Measurements from ENCODE around the gene CDYL2.
"Not testable (repeated sequence)": the region's sequence is repeated elsewhere in the genome, so short reads cannot be mapped to it uniquely, and the experiment has no call there.

The CDYL2 gene

DNA sequence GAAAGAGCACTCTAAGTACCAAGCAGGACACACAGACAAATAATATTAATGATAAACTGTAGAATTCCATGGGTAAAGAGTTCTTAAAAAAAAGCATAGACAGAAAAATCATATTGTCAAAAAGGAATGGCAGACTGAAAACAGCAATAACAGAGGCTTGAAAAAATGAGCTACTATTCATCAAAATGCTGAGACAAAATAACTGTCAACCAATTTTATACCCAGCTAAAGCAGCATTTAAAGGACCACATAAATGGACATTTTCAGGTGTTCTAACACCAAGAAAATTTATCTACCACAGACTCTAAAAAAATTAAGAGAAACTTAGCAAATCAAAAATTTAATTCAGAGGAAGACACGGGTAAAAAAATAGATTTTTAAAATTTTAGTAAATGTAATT, 144.5 kb downstream of the CDYL2 start:
- Mint-ChIP-seq H3K4me3 (no peak overlapping the region), H3K27ac (no peak overlapping the region), H3K4me1 (peaks cover 17% of the 10 kb centered on the region), H3K36me3 (peaks cover 5% of the 10 kb centered on the region), H3K9me3 (peaks cover 6% of the 10 kb centered on the region), H3K27me3 (no peaks in the 10 kb centered on the region)
- ATAC-seq (ENCODE audit: low read depth) (no peak), DNase-seq (ENCODE audit: low spot score in 2 of 2) (no peak)

DNA sequence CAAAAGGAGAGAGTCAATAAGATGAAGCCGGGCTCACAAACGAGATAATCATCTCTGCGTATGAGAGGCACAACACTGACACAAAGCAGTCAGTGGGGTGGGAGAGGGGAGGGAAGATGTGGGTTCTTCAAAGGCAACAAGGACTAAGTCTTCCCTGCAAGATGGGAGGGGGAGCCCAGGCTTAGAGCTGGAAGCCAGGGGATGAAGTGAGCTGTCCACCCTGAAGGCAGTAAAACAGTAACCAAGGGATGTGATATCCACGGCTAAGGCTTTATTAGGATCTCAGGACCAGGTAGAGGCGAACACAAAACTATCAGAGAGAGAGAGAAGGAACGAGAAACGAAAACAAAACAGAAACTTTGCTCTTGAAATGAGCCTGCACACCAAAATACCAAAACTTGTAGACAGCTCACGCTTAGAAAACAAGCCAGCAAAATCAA, 147.7 kb downstream of the CDYL2 start:
- H3K27me3 Mint-ChIP-seq = no peaks in the 10 kb centered on the region
- H3K4me1 Mint-ChIP-seq = peaks cover 17% of the 10 kb centered on the region
- DNase-seq (ENCODE audit: low spot score in 2 of 2) (no peak), ATAC-seq (ENCODE audit: low read depth) (peak; percentile 70)
- peak overlapping the region; percentile 87 for H3K4me3 Mint-ChIP-seq
- H3K27ac Mint-ChIP-seq = peak overlapping the region; percentile 88
- peaks cover 6% of the 10 kb centered on the region for H3K9me3 Mint-ChIP-seq
- peaks cover 2% of the 10 kb centered on the region for H3K36me3 Mint-ChIP-seq

DNA sequence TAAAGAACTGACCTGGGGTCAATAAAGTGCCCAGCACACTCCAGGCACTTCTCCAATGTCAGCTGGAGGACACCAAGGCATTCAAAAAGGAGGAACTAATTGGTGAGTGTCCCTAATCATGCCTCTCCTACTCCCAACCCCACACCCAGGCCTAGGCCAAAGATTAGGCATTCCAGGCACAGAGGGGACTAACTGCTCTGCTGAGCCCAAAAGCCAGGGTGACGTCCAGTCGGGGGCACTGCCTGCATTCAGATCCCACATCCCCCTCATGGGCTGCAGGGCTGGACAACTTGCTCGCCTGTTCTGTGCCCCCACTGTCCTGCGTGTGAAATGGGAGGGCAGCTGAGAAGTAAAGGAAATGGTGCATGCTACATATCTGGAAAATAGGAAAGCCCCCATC, 148.2 kb downstream of the CDYL2 start:
- H3K27me3 Mint-ChIP-seq = no peaks in the 10 kb centered on the region
- H3K9me3 Mint-ChIP-seq = peaks cover 6% of the 10 kb centered on the region
- peak overlapping the region; percentile 88 for H3K27ac Mint-ChIP-seq
- no peak for DNase-seq (ENCODE audit: low spot score in 2 of 2)
- H3K36me3 Mint-ChIP-seq = peaks cover 2% of the 10 kb centered on the region
- peaks cover 17% of the 10 kb centered on the region for H3K4me1 Mint-ChIP-seq
- peak overlapping the region; percentile 87 for H3K4me3 Mint-ChIP-seq
- no peak for ATAC-seq (ENCODE audit: low read depth)

DNA sequence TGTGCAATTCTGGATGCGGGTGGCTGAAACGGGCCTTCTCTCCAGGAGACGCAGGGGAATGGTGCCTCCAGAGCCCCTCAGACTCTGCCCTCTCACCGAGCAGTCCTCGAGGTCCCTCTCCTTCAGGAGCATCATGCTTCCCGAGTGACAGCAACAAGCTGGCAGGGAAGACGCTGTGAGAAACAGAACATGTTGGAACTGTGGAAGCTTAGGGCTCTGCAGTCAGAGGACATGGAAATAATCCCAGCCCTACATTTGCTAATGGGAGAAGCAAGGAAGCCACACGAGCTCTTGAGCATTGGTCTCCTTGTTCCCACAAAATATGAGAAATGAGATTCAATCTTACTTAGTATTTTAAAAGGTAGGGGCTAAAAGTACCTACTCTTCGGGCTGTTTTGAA, 148.6 kb downstream of the CDYL2 start:
- no peak for ATAC-seq (ENCODE audit: low read depth)
- DNase-seq (ENCODE audit: low spot score in 2 of 2) = no peak
- no peak overlapping the region for H3K27ac Mint-ChIP-seq
- H3K9me3 Mint-ChIP-seq = peaks cover 6% of the 10 kb centered on the region
- no peak overlapping the region for H3K4me3 Mint-ChIP-seq
- no peaks in the 10 kb centered on the region for H3K27me3 Mint-ChIP-seq
- H3K36me3 Mint-ChIP-seq = peaks cover 2% of the 10 kb centered on the region
- H3K4me1 Mint-ChIP-seq = peaks cover 17% of the 10 kb centered on the region

DNA sequence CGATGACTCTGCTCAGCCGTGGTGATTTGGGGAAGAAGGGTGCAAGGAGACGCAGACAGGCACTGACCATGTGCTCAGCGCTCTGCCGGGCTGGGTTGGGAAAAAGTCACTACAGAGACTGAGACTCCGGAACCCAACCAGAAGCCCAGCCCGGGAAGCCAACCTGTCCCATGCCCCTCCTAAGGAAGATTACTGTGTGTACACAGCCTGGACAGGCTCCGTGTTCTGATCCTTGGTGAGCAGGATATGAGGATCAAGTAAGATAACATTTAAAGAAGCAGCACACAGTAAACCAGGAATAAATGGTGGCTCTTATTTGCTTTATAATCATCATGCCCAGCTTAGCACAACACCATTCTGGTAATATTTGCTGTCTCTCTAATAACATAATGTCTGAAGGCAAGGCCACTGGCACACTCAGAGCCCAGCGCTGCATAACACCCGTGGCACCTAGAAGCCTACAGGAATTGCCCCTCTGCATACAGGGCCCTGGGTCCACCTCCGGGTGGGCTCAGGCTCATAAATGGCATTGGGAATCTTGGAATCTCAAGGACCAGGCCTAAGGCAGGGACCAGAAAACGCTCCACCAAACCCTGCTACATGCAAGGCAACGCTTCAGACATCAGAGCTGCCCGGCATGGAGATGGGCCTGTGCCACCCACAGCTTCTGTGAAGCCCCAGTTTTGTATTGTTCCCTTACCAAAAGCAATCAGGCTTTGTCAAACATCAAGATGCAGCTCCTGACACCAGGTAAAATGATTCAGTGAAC, 150.1 kb downstream of the CDYL2 start:
- peaks cover 27% of the 10 kb centered on the region for H3K4me1 Mint-ChIP-seq
- H3K27ac Mint-ChIP-seq = no peak overlapping the region
- H3K4me3 Mint-ChIP-seq = no peak overlapping the region
- H3K36me3 Mint-ChIP-seq = peaks cover 2% of the 10 kb centered on the region
- no peaks in the 10 kb centered on the region for H3K27me3 Mint-ChIP-seq
- H3K9me3 Mint-ChIP-seq = peaks cover 8% of the 10 kb centered on the region
- no peak for ATAC-seq (ENCODE audit: low read depth)
- no peak for DNase-seq (ENCODE audit: low spot score in 2 of 2)

DNA sequence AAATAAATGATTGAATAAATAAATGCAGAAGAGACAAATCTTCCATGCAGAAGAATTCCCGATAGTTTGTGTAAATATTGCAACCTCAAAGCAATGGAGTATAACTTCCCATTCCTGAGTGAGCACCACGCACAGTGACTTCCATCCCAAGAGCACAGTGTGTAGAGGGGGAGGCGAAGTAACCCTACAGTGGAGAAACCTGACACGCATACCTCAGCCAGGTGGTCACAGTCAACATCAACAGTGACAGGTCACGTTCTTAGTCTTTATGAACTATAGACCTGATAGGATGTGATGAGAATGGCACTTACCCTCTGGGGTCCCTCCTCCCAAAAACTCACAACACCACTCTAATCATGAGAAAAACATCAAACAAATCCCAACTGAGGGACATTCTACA, 152.0 kb downstream of the CDYL2 start:
- Mint-ChIP-seq H3K27me3 (no peaks in the 10 kb centered on the region), H3K4me3 (no peak overlapping the region), H3K27ac (no peak overlapping the region), H3K9me3 (peaks cover 7% of the 10 kb centered on the region), H3K4me1 (peaks cover 27% of the 10 kb centered on the region), H3K36me3 (no peaks in the 10 kb centered on the region)
- DNase-seq (ENCODE audit: low spot score in 2 of 2) = no peak
- ATAC-seq (ENCODE audit: low read depth) = no peak

DNA sequence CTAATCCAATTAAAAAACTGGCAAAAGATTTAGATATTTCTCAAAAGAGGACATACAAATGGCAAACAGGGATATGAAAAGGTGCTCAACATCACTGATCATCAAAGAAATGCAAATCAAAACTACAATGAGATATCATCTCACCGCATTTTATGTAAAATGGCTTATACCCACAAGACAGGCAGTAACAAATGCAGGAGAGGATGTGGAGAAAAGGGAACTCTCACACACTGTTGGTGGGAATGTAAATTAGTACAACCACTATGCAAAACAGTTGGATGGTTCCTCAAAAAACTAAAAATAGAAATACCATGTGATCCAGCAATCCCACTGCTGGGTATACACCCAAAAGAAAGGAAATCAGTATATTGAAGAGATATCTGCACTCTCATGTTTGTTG, 154.1 kb downstream of the CDYL2 start:
- peaks cover 15% of the 10 kb centered on the region for H3K4me1 Mint-ChIP-seq
- H3K4me3 Mint-ChIP-seq; DNase-seq (ENCODE audit: low spot score in 2 of 2); H3K9me3 Mint-ChIP-seq; H3K27ac Mint-ChIP-seq; H3K27me3 Mint-ChIP-seq; H3K36me3 Mint-ChIP-seq: not testable (repeated sequence)
- ATAC-seq (ENCODE audit: low read depth) = peak; percentile 91

DNA sequence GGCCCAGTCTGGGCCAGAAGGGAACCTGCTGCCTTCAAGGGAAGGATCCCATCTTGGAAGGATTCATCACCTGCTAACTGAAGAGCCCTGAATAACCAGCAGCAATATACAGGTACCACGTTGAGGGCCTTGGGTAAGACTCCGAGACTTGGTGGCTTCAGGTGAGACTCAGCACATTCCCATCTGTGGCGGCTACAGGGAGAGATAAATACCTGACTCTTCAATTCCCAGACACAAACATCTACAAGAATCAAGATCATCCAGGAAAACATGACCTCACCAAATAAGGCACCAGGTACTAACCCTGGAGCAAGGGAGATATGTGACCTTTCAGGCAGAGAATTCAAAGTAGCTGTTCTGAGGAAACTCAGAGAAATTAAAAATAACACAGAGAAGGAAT, 164.1 kb downstream of the CDYL2 start:
- Mint-ChIP-seq H3K9me3 (peaks cover 7% of the 10 kb centered on the region), H3K4me3 (no peak overlapping the region), H3K27ac (no peak overlapping the region), H3K36me3 (peaks cover 7% of the 10 kb centered on the region), H3K27me3 (no peaks in the 10 kb centered on the region), H3K4me1 (peaks cover 2% of the 10 kb centered on the region)
- DNase-seq (ENCODE audit: low spot score in 2 of 2) = no peak
- ATAC-seq (ENCODE audit: low read depth) = no peak

DNA sequence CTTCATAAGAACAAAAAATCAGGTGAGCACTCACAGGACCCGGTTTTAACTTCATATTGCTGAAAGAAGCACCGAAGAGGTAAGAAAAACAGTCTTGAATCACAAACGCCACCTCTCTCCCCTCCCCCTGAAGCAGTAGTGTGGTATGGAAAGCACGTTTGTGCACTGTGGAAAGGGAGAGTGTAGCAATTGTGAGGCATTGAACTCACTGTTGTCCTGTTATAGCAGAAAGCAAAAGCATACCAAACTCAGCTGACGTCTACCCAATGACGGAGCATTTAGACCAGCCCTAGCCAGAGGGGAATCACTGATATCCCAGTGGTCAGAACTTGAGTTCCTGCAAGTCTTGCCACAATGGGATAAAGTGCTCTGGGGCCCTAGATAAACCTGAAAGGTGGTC, 164.8 kb downstream of the CDYL2 start:
- Mint-ChIP-seq H3K36me3 (peaks cover 9% of the 10 kb centered on the region), H3K27ac (no peak overlapping the region), H3K4me3 (no peak overlapping the region), H3K4me1 (peaks cover 2% of the 10 kb centered on the region), H3K27me3 (no peaks in the 10 kb centered on the region), H3K9me3 (peaks cover 8% of the 10 kb centered on the region)
- no peak for ATAC-seq (ENCODE audit: low read depth)
- DNase-seq (ENCODE audit: low spot score in 2 of 2) = no peak

DNA sequence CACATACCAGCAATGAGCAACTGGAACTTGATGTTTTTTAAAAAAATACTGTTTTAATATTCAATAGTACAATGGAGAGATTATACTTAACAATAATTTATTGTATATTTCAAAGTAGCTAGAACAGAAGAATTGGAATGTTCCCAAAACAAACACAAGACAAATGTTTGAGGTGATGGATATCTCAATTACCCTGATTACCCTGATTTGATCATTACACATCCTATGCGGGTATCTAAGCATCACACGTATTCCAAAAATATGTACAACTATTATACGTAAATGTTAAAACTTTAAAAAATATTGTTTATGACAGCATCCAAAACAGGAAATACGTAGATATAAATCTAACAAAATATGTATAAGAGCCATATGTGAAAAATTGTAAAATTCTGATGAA, 166.8 kb downstream of the CDYL2 start:
- H3K9me3 Mint-ChIP-seq = peaks cover 8% of the 10 kb centered on the region
- H3K4me1 Mint-ChIP-seq = peaks cover 2% of the 10 kb centered on the region
- ATAC-seq (ENCODE audit: low read depth) (no peak), DNase-seq (ENCODE audit: low spot score in 2 of 2) (no peak)
- H3K4me3 Mint-ChIP-seq = no peak overlapping the region
- H3K27ac Mint-ChIP-seq = no peak overlapping the region
- H3K27me3 Mint-ChIP-seq = no peaks in the 10 kb centered on the region
- H3K36me3 Mint-ChIP-seq = peaks cover 11% of the 10 kb centered on the region

DNA sequence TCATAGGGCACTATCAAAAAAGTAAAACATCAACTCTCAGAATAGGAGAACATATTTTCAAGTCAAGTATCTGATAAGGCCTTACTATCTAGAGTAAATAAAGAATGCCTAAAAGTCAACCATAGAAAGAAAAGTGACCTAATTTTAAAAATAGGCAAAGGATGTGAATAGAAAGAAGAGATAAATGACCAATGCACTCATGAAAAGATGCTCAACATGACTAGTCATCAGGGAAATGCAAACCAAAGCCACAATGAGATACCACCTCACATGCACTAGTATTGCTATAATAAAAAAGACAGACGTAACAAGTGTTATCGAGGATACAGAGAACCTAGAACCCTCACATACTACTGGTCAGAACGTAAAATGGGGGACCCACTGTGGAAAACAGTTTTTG, 172.8 kb downstream of the CDYL2 start:
- no peak for ATAC-seq (ENCODE audit: low read depth)
- no peak overlapping the region for H3K27ac Mint-ChIP-seq
- no peak overlapping the region for H3K4me3 Mint-ChIP-seq
- DNase-seq (ENCODE audit: low spot score in 2 of 2) = no peak
- peaks cover 13% of the 10 kb centered on the region for H3K9me3 Mint-ChIP-seq
- peaks cover 26% of the 10 kb centered on the region for H3K36me3 Mint-ChIP-seq
- no peaks in the 10 kb centered on the region for H3K4me1 Mint-ChIP-seq
- no peaks in the 10 kb centered on the region for H3K27me3 Mint-ChIP-seq

DNA sequence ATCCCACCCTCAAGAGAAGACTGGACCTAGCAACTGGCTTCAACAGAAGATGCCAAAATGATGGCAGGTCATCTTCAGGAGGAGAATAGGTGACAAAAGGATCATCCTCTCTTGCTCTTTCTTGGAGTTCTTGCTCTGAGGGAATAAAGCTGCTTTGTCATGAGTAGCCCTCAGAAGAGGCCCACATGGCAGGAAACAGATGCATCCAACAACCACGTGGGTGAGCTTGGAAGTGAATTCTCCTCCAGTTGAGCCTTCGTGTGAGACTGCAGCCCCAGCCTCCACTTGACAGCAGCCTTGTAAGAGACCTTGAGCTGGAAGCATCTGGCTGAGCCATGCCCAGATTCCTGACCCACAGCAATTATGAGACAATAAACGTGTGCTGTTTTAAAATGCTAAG, 176.1 kb downstream of the CDYL2 start:
- peaks cover 25% of the 10 kb centered on the region for H3K36me3 Mint-ChIP-seq
- peaks cover 9% of the 10 kb centered on the region for H3K9me3 Mint-ChIP-seq

DNA sequence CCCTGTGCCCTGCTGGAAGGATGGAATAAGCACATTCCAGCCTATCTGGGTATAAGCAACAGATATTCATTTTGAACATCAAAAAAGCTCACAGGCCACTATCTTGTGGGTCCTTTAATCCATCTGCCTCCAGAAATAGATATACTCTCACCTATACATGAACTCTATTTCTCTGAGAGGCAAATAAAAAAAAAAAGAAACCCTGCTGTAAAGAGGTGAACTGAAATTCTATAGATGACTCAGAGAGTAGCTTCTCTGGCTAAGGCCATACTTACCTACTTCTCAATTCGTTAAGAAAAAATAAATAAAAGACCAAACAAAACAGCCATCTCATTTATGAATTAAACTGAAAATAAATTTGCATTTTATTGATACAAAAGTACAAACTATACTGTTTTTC, 177.3 kb downstream of the CDYL2 start:
- ATAC-seq (ENCODE audit: low read depth) = no peak
- no peaks in the 10 kb centered on the region for H3K4me1 Mint-ChIP-seq
- no peak overlapping the region for H3K27ac Mint-ChIP-seq
- peaks cover 9% of the 10 kb centered on the region for H3K9me3 Mint-ChIP-seq
- no peak overlapping the region for H3K4me3 Mint-ChIP-seq
- H3K27me3 Mint-ChIP-seq = no peaks in the 10 kb centered on the region
- peaks cover 22% of the 10 kb centered on the region for H3K36me3 Mint-ChIP-seq
- DNase-seq (ENCODE audit: low spot score in 2 of 2) = no peak

More for the DNA sequence above, 176.1 kb downstream of the CDYL2 start:
- Mint-ChIP-seq H3K27ac (no peak overlapping the region), H3K4me3 (no peak overlapping the region), H3K27me3 (no peaks in the 10 kb centered on the region), H3K4me1 (no peaks in the 10 kb centered on the region)
- DNase-seq (ENCODE audit: low spot score in 2 of 2) (no peak), ATAC-seq (ENCODE audit: low read depth) (no peak)

DNA sequence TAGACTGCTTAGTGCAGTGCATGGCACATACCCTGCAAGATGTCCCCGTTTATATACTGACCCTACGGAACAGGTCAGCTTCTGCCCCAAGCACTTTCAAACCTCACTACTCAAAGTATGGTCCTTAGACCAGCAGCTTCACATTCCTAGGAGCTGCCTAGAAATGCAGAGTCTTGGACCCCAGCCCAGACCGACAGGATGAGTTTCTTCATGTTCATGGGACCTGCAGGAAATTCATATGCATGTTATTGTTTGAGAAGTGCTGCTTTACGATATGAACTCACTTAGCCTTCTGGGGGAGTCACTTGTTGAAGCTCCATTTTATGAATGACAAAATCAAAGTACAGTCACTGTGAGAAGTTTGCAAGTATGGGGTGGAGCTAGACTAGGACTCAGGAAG, 181.0 kb downstream of the CDYL2 start:
- H3K36me3 Mint-ChIP-seq = peaks cover 18% of the 10 kb centered on the region
- no peak for ATAC-seq (ENCODE audit: low read depth)
- H3K9me3 Mint-ChIP-seq = peaks cover 9% of the 10 kb centered on the region
- no peak overlapping the region for H3K4me3 Mint-ChIP-seq
- no peaks in the 10 kb centered on the region for H3K4me1 Mint-ChIP-seq
- no peak overlapping the region for H3K27ac Mint-ChIP-seq
- no peak for DNase-seq (ENCODE audit: low spot score in 2 of 2)
- H3K27me3 Mint-ChIP-seq = no peaks in the 10 kb centered on the region

DNA sequence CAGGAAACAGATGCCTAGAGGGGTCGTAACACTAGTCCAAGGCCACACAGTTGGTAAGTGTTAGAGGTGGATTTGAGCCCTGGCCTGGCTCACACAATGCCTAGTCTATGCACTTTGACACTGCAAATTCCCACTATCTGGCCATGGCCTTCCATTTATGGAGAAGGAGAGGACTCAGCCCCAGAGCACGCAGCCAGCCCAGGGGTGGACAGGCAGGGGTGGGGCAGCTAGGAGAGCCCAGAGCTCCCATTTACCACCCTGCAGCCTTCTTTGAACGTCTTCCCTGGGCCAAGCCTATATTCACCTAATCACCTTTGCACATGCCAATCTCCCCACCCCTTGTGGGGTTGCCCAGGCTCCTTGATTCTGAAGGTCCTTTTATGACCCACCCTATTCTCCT, 182.4 kb downstream of the CDYL2 start:
- ATAC-seq (ENCODE audit: low read depth) = no peak
- Mint-ChIP-seq H3K27ac (no peak overlapping the region), H3K4me3 (no peak overlapping the region), H3K36me3 (peaks cover 11% of the 10 kb centered on the region), H3K4me1 (no peaks in the 10 kb centered on the region), H3K27me3 (no peaks in the 10 kb centered on the region), H3K9me3 (peaks cover 4% of the 10 kb centered on the region)
- no peak for DNase-seq (ENCODE audit: low spot score in 2 of 2)

Measured in memory B cell (primary cell).